SU-DHL-6 (cell line): ENCODE data around the gene AHI1.

ENCODE experiments used
- H2AFZ ChIP-seq: fragments of 200-600 bp; sonication (generic); 2 replicates; pipeline ENCODE4 v1.6.1; 2014; ENCODE audit warnings: low read depth, mild to moderate bottlenecking, moderate library complexity, mixed read lengths, antibody characterized with exemption, low read length; ENCODE audit not compliant: severe bottlenecking
- H3F3A ChIP-seq: fragments of 200-600 bp; shearing (Covaris generic); 2 replicates; pipeline ENCODE4 v1.6.0; 2016; ENCODE audit warnings: antibody characterized with exemption, mild to moderate bottlenecking; ENCODE audit not compliant: insufficient read depth
- H3K27ac ChIP-seq: fragments of 200-600 bp; sonication (generic); 2 replicates; pipeline ENCODE4 v1.5.1; 2016; ENCODE audit warnings: low read depth, mild to moderate bottlenecking, low read length, moderate library complexity, mixed read lengths
- H3K27me3 ChIP-seq: fragments of 200-600 bp; sonication (generic), shearing (Covaris generic); 2 replicates; pipeline ENCODE4 v1.6.0; 2014; ENCODE audit warnings: mild to moderate bottlenecking, low read length
- H3K36me3 ChIP-seq: fragments of 200-600 bp; sonication (generic); 2 replicates; pipeline ENCODE4 v1.6.1; 2014; ENCODE audit warnings: mild to moderate bottlenecking, low read length, mixed read lengths
- H3K4me2 ChIP-seq: fragments of 300-600, 200-600 bp; shearing (Covaris generic), sonication (generic); 2 replicates; pipeline ENCODE4 v1.6.0; 2014; ENCODE audit warnings: low read length, low read depth, mild to moderate bottlenecking; ENCODE audit not compliant: poor library complexity, severe bottlenecking
- H3K4me3 ChIP-seq: fragments of 200-600 bp; sonication (generic); 2 replicates; pipeline ENCODE4 v1.5.1; 2014; ENCODE audit warnings: antibody characterized with exemption, low read length, mild to moderate bottlenecking, mixed read lengths; ENCODE audit not compliant: insufficient read depth, poor library complexity, severe bottlenecking
- H3K79me2 ChIP-seq: fragments of 200-600 bp; sonication (generic); 2 replicates; pipeline ENCODE4 v1.6.1; 2014; ENCODE audit warnings: mild to moderate bottlenecking, low read length, moderate library complexity; ENCODE audit not compliant: insufficient read depth
- H3K9ac ChIP-seq: fragments of 200-600 bp; sonication (generic); 2 replicates; pipeline ENCODE4 v1.7.0; 2014; ENCODE audit warnings: mild to moderate bottlenecking, low read length
- H3K9me2 ChIP-seq: fragments of 200-600 bp; sonication (generic); replicated peaks from 2 replicates; pipeline ENCODE4 v1.6.1; 2014; ENCODE audit warnings: low read length; ENCODE audit not compliant: insufficient read depth
- H3K9me3 ChIP-seq: fragments of 200-600 bp; sonication (generic); 2 replicates; pipeline ENCODE4 v1.6.1; 2014; ENCODE audit warnings: low read length, mixed read lengths; ENCODE audit not compliant: insufficient read depth
- H4K20me1 ChIP-seq: fragments of 200-600 bp; sonication (generic); 2 replicates; pipeline ENCODE4 v1.6.1; 2014; ENCODE audit warnings: low read depth, mild to moderate bottlenecking, antibody characterized with exemption, low read length, moderate library complexity, mixed read lengths
- EZH2phosphoT487 ChIP-seq: fragments of 200-600 bp; sonication (generic), shearing (Covaris generic); conservative IDR thresholded peaks from 2 replicates; pipeline ENCODE4 v1.6.1; 2018; ENCODE audit warnings: mild to moderate bottlenecking, antibody characterized with exemption, low read length, moderate library complexity, mixed read lengths
- TF ChIP-seq, protein P1 (sequence below): fragments of 200-600 bp; sonication (generic); IDR thresholded peaks from one replicate; pipeline ENCODE4 v1.5.1; 2017; ENCODE audit warnings: antibody characterized with exemption, mild to moderate bottlenecking, low read length, moderate library complexity; ENCODE audit not compliant: insufficient read depth, poor library complexity, severe bottlenecking

The AHI1 gene

DNA sequence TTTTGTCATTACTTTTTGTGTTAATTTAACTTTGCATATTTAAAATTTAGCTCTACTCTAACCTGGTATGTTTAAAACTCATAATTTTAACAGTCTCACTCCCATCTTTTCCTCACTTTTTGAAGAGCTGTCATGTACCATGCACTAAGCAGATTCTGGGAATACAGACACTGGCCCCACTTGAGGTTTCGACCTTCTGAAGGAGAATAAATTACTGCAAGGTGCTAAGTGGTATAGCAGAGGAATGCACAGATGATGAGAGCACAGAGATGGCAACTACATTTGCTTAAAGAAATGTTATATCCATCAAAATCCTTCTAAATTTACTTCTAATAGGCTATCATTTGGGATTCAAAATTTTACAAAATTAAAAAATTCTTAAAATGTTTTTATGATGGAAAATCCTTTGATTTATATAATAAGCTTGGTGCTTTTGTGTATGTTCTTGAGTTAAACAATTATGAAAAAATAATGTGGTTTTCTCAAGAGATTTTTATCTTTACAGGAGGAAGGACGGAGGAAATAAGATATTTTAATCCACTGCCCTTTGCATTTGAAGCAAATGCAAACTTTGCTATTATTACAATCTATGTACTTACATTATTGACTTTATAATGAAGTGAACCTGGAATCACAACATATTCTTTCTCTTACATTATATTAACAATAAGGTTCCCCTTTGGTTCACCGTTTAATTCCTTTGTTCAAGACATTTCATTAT lies 79.3 kb downstream of the AHI1 start:
- no peaks in the 10 kb centered on the region for H3K9me2 ChIP-seq

GRCh38 chr6:135412761-135413160 lies 84.8 kb downstream of the AHI1 start:
- TF ChIP-seq, protein P1, sequence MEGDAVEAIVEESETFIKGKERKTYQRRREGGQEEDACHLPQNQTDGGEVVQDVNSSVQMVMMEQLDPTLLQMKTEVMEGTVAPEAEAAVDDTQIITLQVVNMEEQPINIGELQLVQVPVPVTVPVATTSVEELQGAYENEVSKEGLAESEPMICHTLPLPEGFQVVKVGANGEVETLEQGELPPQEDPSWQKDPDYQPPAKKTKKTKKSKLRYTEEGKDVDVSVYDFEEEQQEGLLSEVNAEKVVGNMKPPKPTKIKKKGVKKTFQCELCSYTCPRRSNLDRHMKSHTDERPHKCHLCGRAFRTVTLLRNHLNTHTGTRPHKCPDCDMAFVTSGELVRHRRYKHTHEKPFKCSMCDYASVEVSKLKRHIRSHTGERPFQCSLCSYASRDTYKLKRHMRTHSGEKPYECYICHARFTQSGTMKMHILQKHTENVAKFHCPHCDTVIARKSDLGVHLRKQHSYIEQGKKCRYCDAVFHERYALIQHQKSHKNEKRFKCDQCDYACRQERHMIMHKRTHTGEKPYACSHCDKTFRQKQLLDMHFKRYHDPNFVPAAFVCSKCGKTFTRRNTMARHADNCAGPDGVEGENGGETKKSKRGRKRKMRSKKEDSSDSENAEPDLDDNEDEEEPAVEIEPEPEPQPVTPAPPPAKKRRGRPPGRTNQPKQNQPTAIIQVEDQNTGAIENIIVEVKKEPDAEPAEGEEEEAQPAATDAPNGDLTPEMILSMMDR = no peak
- no peak for TF ChIP-seq EZH2phosphoT487
- H3K79me2 ChIP-seq = no peaks in the 10 kb centered on the region
- H3K9ac ChIP-seq = no peak overlapping the region
- H3K9me2 ChIP-seq = no peaks in the 10 kb centered on the region
- no peak overlapping the region for H3K4me3 ChIP-seq
- H4K20me1 ChIP-seq = no peaks in the 10 kb centered on the region
- no peak overlapping the region for H3K27ac ChIP-seq
- no peak overlapping the region for H2AFZ ChIP-seq
- H3K4me2 ChIP-seq = no peak overlapping the region
- H3K27me3 ChIP-seq = no peaks in the 10 kb centered on the region
- H3K9me3 ChIP-seq = no peaks in the 10 kb centered on the region
- no peaks in the 10 kb centered on the region for H3K36me3 ChIP-seq
- peaks cover 3% of the 10 kb centered on the region; the same call in 1 of the 2 replicates for H3F3A ChIP-seq

More for the DNA sequence above, 79.3 kb downstream of the AHI1 start:
- no peak overlapping the region for H3K4me2 ChIP-seq
- H3K27ac ChIP-seq = no peak overlapping the region
- H3K4me3 ChIP-seq = no peak overlapping the region
- no peaks in the 10 kb centered on the region for H3K79me2 ChIP-seq
- H3K9ac ChIP-seq = no peak overlapping the region
- H3K27me3 ChIP-seq = no peaks in the 10 kb centered on the region
- peaks cover 3% of the 10 kb centered on the region; the same call in 1 of the 2 replicates for H3F3A ChIP-seq
- H3K36me3 ChIP-seq = no peaks in the 10 kb centered on the region
- H3K9me3 ChIP-seq = no peaks in the 10 kb centered on the region
- H2AFZ ChIP-seq = no peak overlapping the region
- TF ChIP-seq, protein P1 = no peak
- no peak for TF ChIP-seq EZH2phosphoT487
- no peaks in the 10 kb centered on the region for H4K20me1 ChIP-seq

DNA sequence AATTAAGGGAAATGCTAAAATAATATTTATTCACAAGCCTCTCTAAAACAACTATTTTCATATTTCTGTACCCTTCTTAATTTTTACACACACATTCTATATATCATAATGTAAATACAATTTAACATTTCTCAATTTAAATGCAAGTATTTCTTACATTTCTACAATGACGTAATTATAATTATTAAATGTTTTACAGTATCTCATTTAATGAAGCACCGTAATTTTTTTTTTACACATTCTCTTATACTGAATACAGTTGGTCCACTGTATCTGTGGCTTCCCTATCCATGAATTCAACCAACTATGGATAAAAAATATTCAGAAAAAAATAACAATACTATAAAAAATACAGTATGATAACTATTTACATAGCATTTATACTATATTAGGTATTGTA lies 85.7 kb downstream of the AHI1 start:
- H3F3A ChIP-seq = peaks cover 3% of the 10 kb centered on the region
- no peak overlapping the region for H2AFZ ChIP-seq
- H3K4me3 ChIP-seq = no peak overlapping the region
- no peaks in the 10 kb centered on the region for H3K79me2 ChIP-seq
- H3K9ac ChIP-seq = no peak overlapping the region
- no peaks in the 10 kb centered on the region for H3K27me3 ChIP-seq
- H3K27ac ChIP-seq = no peak overlapping the region
- H3K9me3 ChIP-seq = no peaks in the 10 kb centered on the region
- no peaks in the 10 kb centered on the region for H3K9me2 ChIP-seq
- no peak for TF ChIP-seq EZH2phosphoT487
- TF ChIP-seq, protein P1 = no peak
- no peaks in the 10 kb centered on the region for H3K36me3 ChIP-seq
- H4K20me1 ChIP-seq = no peaks in the 10 kb centered on the region
- H3K4me2 ChIP-seq = no peak overlapping the region
